H1 (cell line): ENCODE results near the gene C2CD4A.
A peak's percentile ranks its signal among the peaks of the same experiment; 100 is the strongest.

Source experiments
- CTCF ChIP-seq, 3 experiments: IDR thresholded peaks; 1 replicate in 2 of 3; 2 replicates in 1 of 3; pipeline versions ENCODE4 v1.5.1 to v1.6.1; 2011; ENCODE audit warnings: low read length in 3 of 3, mild to moderate bottlenecking in 3 of 3, inconsistent platforms in 2 of 3, low read depth in 1 of 3, moderate library complexity in 1 of 3; ENCODE audit not compliant: insufficient read depth in 1 of 3; ENCODE audit errors: control extremely low read depth in 1 of 3
- FOSL1 ChIP-seq: IDR thresholded peaks from 2 replicates; pipeline ENCODE4 v1.6.1; 2011; ENCODE audit warnings: mild to moderate bottlenecking, low read depth, low read length, moderate library complexity; ENCODE audit not compliant: insufficient read depth

- TF ChIP-seq CTCF (IDR thresholded peaks at IDR 0.05; ENCODE audit: control extremely low read depth in 1 of 3, insufficient read depth in 1 of 3, low read depth in 1 of 3, low read length in 3 of 3) = peak in 2 of 3 experiments; percentile 25 to 45; a peak in 2 of 4 replicates
- no peak for TF ChIP-seq FOSL1
Measured at GRCh38 chr15:62021991-62022600, 44.7 kb upstream of the C2CD4A start.
